Cardiac fibroblast (primary cell): Measurements from ENCODE around the gene OPRD1.

Source experiments
- DNase-seq, 2 donors: peaks; one replicate each; pipeline versions ENCODE4 v3.0.0 to v3.0.0-alpha.2; 2010; ENCODE audit warnings: low read depth in 2 of 2
- H3K4me3 ChIP-seq, 2 donors: replicated peaks in 1 of 2; 1 replicate in 1 of 2; 2 replicates in 1 of 2; pipeline ENCODE4 v1.5.1; 2011; ENCODE audit warnings: low read depth in 2 of 2, low read length in 2 of 2, mild to moderate bottlenecking in 2 of 2, moderate library complexity in 1 of 2
- CTCF ChIP-seq: IDR thresholded peaks from one replicate; pipeline ENCODE4 v1.5.1; 2011; ENCODE audit warnings: low read depth, mild to moderate bottlenecking, low read length, inconsistent platforms

The OPRD1 gene

GRCh38 chr1:28889357-28889756, 77.4 kb downstream of the OPRD1 start:
- H3K4me3 ChIP-seq, result no peak overlapping the region
- TF ChIP-seq CTCF, result no peak
- no peak for DNase-seq

GRCh38 chr1:28890435-28890834, 78.5 kb downstream of the OPRD1 start:
- no peak for DNase-seq
- H3K4me3 ChIP-seq, result no peak overlapping the region
- no peak for TF ChIP-seq CTCF

GRCh38 chr1:28890836-28891235, 78.9 kb downstream of the OPRD1 start:
- no peak for TF ChIP-seq CTCF
- H3K4me3 ChIP-seq, result no peak overlapping the region
- DNase-seq, result no peak

- no peak overlapping the region for H3K4me3 ChIP-seq
- TF ChIP-seq CTCF, result no peak
These were observed 79.3 kb downstream of the OPRD1 start for GRCh38 chr1:28891256-28891655.

GRCh38 chr1:28893403-28894102, 81.6 kb downstream of the OPRD1 start:
- peak; percentile 27 for TF ChIP-seq CTCF
- DNase-seq, result peak; percentile 11 to 28
- H3K4me3 ChIP-seq, result no peak overlapping the region

More at GRCh38 chr1:28891256-28891655, 79.3 kb downstream of the OPRD1 start:
- no peak for DNase-seq

- no peak for TF ChIP-seq CTCF
- H3K4me3 ChIP-seq, result no peak overlapping the region
- no peak for DNase-seq
These were observed 82.8 kb downstream of the OPRD1 start for GRCh38 chr1:28894785-28895184.
